NCI-H2196 treated with DMSO at 0.1 percent for 48 hours (cell line): Measurements from ENCODE around the gene PHF19.

Experiments
- DNase-seq: peaks from one replicate; lab custom pipeline; 2025; ENCODE audit not compliant: unreplicated experiment; lab: John Stamatoyannopoulos, UW

Gene PHF19

DNA sequence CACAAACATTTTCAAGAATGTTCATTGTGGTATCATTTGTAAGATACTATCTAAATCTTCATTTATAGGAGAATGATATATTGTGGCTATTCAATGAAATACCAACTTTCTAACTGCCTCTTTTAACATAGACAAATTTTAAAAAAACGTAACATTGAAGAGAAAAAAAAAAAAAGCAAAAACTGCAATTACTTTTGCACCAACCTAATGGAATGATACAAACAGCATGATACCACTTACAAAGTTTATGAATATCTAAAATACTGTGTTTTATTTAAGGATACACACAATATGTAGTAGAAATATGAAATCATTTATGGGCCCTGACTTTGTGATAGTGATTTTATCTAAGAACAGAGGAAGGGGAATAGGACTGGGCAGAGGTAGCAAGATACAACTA lies 58.4 kb downstream of the PHF19 start:
- DNase-seq: no peak

GRCh38 chr9:120815075-120815474 lies 61.9 kb downstream of the PHF19 start:
- DNase-seq: no peak

- DNase-seq: no peak
These were observed 68.1 kb downstream of the PHF19 start for GRCh38 chr9:120808931-120809330.

GRCh38 chr9:120807607-120808379 lies 69.2 kb downstream of the PHF19 start:
- no peak for DNase-seq
